SK-N-MC (cell line): ENCODE results near the gene TRDMT1.

Experiments used
- EZH2 ChIP-seq: fragments of 200-600 bp; sonication (generic); IDR thresholded peaks from one replicate; pipeline ENCODE4 v1.6.1; 2017; ENCODE audit warnings: antibody characterized with exemption
- POLR2AphosphoS5 ChIP-seq: IDR thresholded peaks from 2 replicates; pipeline ENCODE4 v1.6.1; 2012; ENCODE audit warnings: mild to moderate bottlenecking, low read depth, low read length, borderline replicate concordance

DNA sequence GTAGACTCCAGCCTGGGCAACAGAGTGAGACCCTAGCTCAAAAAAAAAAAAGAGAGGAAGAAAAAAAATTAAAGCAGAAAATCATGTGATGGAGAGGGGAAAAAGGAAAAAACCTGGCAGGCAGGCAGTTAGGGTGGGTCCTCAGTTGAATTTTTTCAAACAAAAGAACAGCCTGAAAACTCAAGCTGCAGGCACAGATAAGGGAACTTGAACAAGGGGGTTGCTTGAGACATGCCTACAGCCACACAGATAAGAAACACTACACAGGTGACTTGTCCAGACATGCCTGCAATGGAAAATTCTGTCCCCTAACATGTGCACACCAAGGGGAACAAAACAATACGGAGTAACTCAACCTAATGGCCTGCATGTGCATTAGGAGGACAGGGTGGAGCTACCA is 45.7 kb upstream of the TRDMT1 start:
- TF ChIP-seq EZH2, result no peak
- no peak for TF ChIP-seq POLR2AphosphoS5
